AG04450 (cell line): ENCODE measurements around the gene FNBP1. TPM values are rescaled to one million over a fixed set of nuclear protein-coding genes. Genes with fewer than 3 reads are reported as not detected.

Experiments
- CTCF ChIA-PET: fragments of 300-600, 350-600 bp; formaldehyde crosslinking; extraction: SDS; loops from one replicate; lab custom pipeline; 2022; ENCODE audit warnings: antibody characterized with exemption, inconsistent platforms; lab: Charles Lee
- POLR2A ChIA-PET: fragments of 350-600 bp; formaldehyde crosslinking; extraction: SDS; loops from one replicate; lab custom pipeline; 2021; ENCODE audit warnings: antibody characterized with exemption, inconsistent platforms; lab: Yijun Ruan, JAX
- DNase-seq: peaks from one replicate; pipeline ENCODE4 v3.0.0-alpha.2; 2011; ENCODE audit warnings: low read depth, low spot score
- H3K27ac ChIP-seq: one replicate; pipeline ENCODE4 v1.5.1; 2012; ENCODE audit warnings: low read depth, low read length, control low read depth
- H3K27me3 ChIP-seq: one replicate; pipeline ENCODE4 v1.6.0; 2012; ENCODE audit warnings: low read length; ENCODE audit not compliant: control insufficient read depth, insufficient read depth
- H3K4me3 ChIP-seq: 2 replicates; pipeline ENCODE4 v1.5.1; 2011; ENCODE audit warnings: mild to moderate bottlenecking, low read depth, low read length, control low read depth
- H3K9me3 ChIP-seq: 2 replicates; pipeline ENCODE4 v1.5.1; 2012; ENCODE audit warnings: low read length; ENCODE audit not compliant: control insufficient read depth, insufficient read depth
- polyA plus RNA-seq: library from polyadenylated mRNA; depleted of rRNA; stranded (reverse); fragments of >200 nt; gene quantifications from 2 replicates; pipeline ENCODE4 v1.2.3, GENCODE V29; 2011
- TF ChIP-seq, protein P1 (sequence below): IDR thresholded peaks from 2 replicates; pipeline ENCODE4 v1.5.1; 2011; ENCODE audit warnings: low read depth, low read length, control low read depth, inconsistent platforms

Gene FNBP1
- polyA plus RNA-seq, 1 experiment = 22.3 TPM

DNA sequence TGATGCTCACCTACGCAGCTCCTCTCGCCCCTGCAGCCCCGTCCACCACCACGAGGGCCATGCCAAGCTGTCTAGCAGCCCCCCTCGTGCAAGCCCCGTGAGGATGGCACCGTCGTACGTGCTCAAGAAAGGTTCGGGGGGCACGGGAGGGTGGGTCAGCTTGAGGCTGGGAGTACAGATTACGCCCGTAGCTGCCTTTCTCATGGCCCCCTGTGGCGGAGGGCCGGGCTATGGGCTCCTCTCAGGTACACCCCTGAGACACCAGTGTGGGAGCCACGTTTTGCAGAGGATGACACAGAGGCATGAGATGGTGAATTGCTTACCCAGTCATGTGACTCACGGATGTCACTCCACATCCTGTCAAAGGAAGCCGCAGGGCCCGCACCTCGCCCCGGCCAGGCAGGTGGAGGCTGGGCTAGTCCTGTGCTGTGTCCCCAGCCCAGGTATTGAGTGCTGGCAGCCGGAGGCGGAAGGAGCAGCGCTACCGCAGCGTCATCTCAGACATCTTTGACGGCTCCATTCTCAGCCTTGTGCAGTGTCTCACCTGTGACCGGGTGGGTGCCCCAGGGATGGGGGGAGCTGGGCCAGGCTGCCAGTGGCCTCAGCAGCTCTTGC is 174.0 kb downstream of the FNBP1 start:
- TF ChIP-seq, protein P1, sequence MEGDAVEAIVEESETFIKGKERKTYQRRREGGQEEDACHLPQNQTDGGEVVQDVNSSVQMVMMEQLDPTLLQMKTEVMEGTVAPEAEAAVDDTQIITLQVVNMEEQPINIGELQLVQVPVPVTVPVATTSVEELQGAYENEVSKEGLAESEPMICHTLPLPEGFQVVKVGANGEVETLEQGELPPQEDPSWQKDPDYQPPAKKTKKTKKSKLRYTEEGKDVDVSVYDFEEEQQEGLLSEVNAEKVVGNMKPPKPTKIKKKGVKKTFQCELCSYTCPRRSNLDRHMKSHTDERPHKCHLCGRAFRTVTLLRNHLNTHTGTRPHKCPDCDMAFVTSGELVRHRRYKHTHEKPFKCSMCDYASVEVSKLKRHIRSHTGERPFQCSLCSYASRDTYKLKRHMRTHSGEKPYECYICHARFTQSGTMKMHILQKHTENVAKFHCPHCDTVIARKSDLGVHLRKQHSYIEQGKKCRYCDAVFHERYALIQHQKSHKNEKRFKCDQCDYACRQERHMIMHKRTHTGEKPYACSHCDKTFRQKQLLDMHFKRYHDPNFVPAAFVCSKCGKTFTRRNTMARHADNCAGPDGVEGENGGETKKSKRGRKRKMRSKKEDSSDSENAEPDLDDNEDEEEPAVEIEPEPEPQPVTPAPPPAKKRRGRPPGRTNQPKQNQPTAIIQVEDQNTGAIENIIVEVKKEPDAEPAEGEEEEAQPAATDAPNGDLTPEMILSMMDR = no peak
- no peak for DNase-seq
- H3K9me3 ChIP-seq = no peaks in the 10 kb centered on the region
- H3K27me3 ChIP-seq = no peaks in the 10 kb centered on the region
- ChIA-PET CTCF (no interaction called here), POLR2A (interaction anchor here (0.5 kb wide), 1 partner anchor 977 kb away, joined by 3 read pairs; no protein-coding TSS in a partner anchor)
- H3K27ac ChIP-seq = no peak overlapping the region
- no peak overlapping the region for H3K4me3 ChIP-seq

GRCh38 chr9:129868023-129868871 is 174.7 kb downstream of the FNBP1 start:
- Histone ChIP-seq H3K27me3 (no peaks in the 10 kb centered on the region), H3K27ac (no peak overlapping the region), H3K4me3 (no peak overlapping the region), H3K9me3 (no peaks in the 10 kb centered on the region)
- DNase-seq = no peak
- ChIA-PET POLR2A (interaction anchor here (0.5 kb wide), 1 partner anchor 978 kb away, joined by 3 read pairs; no protein-coding TSS in a partner anchor), CTCF (interaction anchor here (0.5 kb wide), 1 partner anchor 232 kb away, joined by 5 read pairs; no protein-coding TSS in a partner anchor)
- TF ChIP-seq, protein P1 = no peak

- POLR2A ChIA-PET = interaction anchor here (0.6 kb wide), 1 partner anchor 70 kb away, joined by 5 read pairs; no protein-coding TSS in a partner anchor
- no peak overlapping the region for H3K27ac ChIP-seq
- CTCF ChIA-PET = interaction anchor here (0.5 kb wide), 1 partner anchor 233 kb away, joined by 5 read pairs; no protein-coding TSS in a partner anchor
- no peaks in the 10 kb centered on the region for H3K27me3 ChIP-seq
- no peak for DNase-seq
- H3K4me3 ChIP-seq = no peak overlapping the region
- TF ChIP-seq, protein P1 = no peak
- no peaks in the 10 kb centered on the region for H3K9me3 ChIP-seq
Measured at GRCh38 chr9:129867136-129868022, 175.6 kb downstream of the FNBP1 start.

DNA sequence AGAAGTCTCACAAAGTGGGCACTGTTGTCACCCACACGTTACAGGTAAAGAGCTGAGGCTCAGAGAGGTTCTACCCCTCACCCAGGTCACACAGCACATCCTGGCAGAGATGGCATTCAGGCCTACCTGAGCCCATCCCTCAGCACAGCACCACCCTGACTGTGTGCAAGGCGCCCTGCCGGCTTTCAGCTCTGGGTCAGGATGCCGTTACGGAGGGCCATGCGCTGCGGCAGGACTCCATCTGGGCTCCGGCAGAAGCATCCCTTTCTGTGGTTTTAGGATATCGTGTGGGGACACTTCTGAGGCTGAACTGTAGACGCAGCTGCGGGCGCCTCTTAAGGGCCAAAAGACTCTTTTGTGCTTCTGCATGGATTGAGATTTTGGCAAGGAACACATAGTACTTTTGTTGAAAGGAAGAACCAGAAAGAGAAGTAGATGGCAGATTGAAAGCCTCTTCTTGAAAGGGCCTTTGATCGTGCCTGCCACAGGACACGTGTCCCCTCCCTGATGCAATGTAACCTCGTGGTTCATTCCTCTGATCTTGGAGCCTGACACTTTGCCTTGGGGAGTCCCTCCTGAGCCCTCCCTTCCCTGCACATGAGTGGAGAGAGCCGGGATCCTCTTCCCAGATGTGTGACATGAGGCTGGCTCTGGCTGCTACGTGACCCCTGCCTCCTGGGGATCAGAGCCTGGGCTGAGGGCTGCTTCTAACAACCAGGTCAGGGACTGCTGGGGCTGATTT is 176.4 kb downstream of the FNBP1 start:
- Histone ChIP-seq H3K9me3 (no peaks in the 10 kb centered on the region), H3K27ac (no peak overlapping the region), H3K27me3 (no peaks in the 10 kb centered on the region), H3K4me3 (no peak overlapping the region)
- CTCF ChIA-PET = no interaction called here
- TF ChIP-seq, protein P1 = no peak
- POLR2A ChIA-PET = interaction anchor here (0.6 kb wide), 1 partner anchor 70 kb away, joined by 5 read pairs; no protein-coding TSS in a partner anchor
- DNase-seq = no peak
